Esophagus muscularis mucosa (tissue), 4 donors: Measurements from ENCODE around the gene GNB5.

Source experiments
- EP300 ChIP-seq: sonication (generic); formaldehyde crosslinking; IDR thresholded peaks from one replicate; pipeline ENCODE4 v1.6.1; 2017; ENCODE audit warnings: antibody characterized with exemption
- POLR2A ChIP-seq: fragments of 450-650 bp; IDR thresholded peaks from one replicate; pipeline ENCODE4 v1.6.1; 2017; ENCODE audit warnings: antibody characterized with exemption, moderate library complexity, mild to moderate bottlenecking, low read depth
- TF ChIP-seq, protein P1 (sequence below), 3 experiments: fragments of 200-600 bp in 2 of 3; fragments of 450-650 bp in 1 of 3; sonication (generic) in 2 of 3; IDR thresholded peaks; one replicate each; pipeline ENCODE4 v1.5.1; 2017 to 2019; ENCODE audit warnings: antibody characterized with exemption in 3 of 3, mild to moderate bottlenecking in 2 of 3, moderate library complexity in 1 of 3

DNA sequence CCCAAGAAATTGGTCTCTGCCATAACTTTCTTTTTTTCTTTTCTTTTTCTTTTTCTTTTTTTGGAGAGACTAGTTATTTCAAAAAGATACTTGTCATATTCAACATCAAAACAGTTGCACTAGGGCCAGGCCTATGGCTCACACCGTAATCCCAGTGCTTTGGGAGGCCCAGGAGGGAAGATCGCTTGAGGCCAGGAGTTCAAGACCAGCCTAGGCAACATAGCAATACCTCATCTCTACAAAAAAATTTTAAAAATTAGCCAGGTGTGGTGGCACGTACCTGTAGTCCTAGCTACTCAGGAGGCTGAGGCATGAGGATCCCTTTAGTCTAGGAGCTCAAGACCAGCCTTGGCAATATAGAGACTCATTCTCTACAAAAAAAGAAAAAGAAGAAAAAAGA is 49.0 kb upstream of the GNB5 start:
- no peak for TF ChIP-seq POLR2A
- TF ChIP-seq, protein P1, sequence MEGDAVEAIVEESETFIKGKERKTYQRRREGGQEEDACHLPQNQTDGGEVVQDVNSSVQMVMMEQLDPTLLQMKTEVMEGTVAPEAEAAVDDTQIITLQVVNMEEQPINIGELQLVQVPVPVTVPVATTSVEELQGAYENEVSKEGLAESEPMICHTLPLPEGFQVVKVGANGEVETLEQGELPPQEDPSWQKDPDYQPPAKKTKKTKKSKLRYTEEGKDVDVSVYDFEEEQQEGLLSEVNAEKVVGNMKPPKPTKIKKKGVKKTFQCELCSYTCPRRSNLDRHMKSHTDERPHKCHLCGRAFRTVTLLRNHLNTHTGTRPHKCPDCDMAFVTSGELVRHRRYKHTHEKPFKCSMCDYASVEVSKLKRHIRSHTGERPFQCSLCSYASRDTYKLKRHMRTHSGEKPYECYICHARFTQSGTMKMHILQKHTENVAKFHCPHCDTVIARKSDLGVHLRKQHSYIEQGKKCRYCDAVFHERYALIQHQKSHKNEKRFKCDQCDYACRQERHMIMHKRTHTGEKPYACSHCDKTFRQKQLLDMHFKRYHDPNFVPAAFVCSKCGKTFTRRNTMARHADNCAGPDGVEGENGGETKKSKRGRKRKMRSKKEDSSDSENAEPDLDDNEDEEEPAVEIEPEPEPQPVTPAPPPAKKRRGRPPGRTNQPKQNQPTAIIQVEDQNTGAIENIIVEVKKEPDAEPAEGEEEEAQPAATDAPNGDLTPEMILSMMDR (IDR thresholded peaks at IDR 0.05) = no peak
- TF ChIP-seq EP300 = no peak
